A549 (cell line): ENCODE data around the gene ALDH1L1. TPM values are rescaled to one million over a fixed set of nuclear protein-coding genes. Genes with fewer than 3 reads are reported as not detected.

Source experiments
- ATAC-seq, 2 experiments: fragments of 200-7000 bp in 1 of 2; fragments of >200 bp in 1 of 2; cut with Nextera tagmentation in 1 of 2; cut with Tn5 transposase in 1 of 2; 3 replicates each; pipeline versions ENCODE4 v1.8.0 to v1.9.1; 2018 to 2020; ENCODE audit warnings: mild to moderate bottlenecking in 1 of 2, moderate library complexity in 1 of 2
- CTCF ChIA-PET: fragments of 300-600 bp; sonication (Branson Sonifier 250); formaldehyde crosslinking; extraction: SDS; loops from one replicate; lab custom pipeline; 2021; ENCODE audit warnings: antibody characterized with exemption, inconsistent platforms; lab: Yijun Ruan, JAX
- POLR2A ChIA-PET: fragments of 350-600 bp; formaldehyde crosslinking; extraction: SDS; loops from one replicate; lab custom pipeline; 2021; ENCODE audit warnings: antibody characterized with exemption, inconsistent platforms; lab: Yijun Ruan, JAX
- DNase-seq, 2 experiments: peaks; one replicate each; pipeline versions ENCODE4 v3.0.0 to v3.0.0-alpha.2; 2011 to 2016; ENCODE audit warnings: low read depth in 1 of 2, low spot score in 1 of 2
- FAIRE-seq: peaks from 2 replicates; lab custom pipeline; 2011; peaks lifted over from hg19 to GRCh38; lab: Jason Lieb, UNC
- H3K27ac ChIP-seq, 2 experiments: fragments of >200 bp; sonication (Bioruptor Twin); formaldehyde crosslinking; 3 replicates each; pipeline ENCODE4 v1.5.1; 2016 to 2017
- H3K4me1 ChIP-seq: fragments of >200 bp; sonication (Bioruptor Twin); formaldehyde crosslinking; 3 replicates; pipeline ENCODE4 v1.6.1; 2016
- H3K4me2 ChIP-seq: fragments of >200 bp; sonication (Bioruptor Twin); formaldehyde crosslinking; 3 replicates; pipeline ENCODE4 v1.6.1; 2016
- H3K4me3 ChIP-seq: fragments of >200 bp; sonication (Bioruptor Twin); formaldehyde crosslinking; 3 replicates; pipeline ENCODE4 v1.5.1; 2016
- H3K9me3 ChIP-seq: fragments of >200 bp; sonication (Bioruptor Twin); formaldehyde crosslinking; 3 replicates; pipeline ENCODE4 v1.6.1; 2016
- BCL3 ChIP-seq: fragments of >200 bp; sonication (Bioruptor Twin); formaldehyde crosslinking; IDR thresholded peaks from 3 replicates; pipeline ENCODE4 v1.6.1; 2016
- CHD2 ChIP-seq: fragments of 150-350 bp; IDR thresholded peaks from 2 replicates; pipeline ENCODE4 v1.6.1; 2014; ENCODE audit warnings: low read length; ENCODE audit not compliant: partially characterized antibody
- E2F6 ChIP-seq: IDR thresholded peaks from 2 replicates; pipeline ENCODE4 v1.6.1; 2012; ENCODE audit warnings: low read depth, borderline replicate concordance
- EHF ChIP-seq: fragments of 250-450 bp; sonication (Bioruptor Pico); IDR thresholded peaks from 2 replicates; pipeline ENCODE4 v1.5.0; 2020; ENCODE audit warnings: mild to moderate bottlenecking
- ELK1 ChIP-seq: fragments of 150-350 bp; IDR thresholded peaks from 2 replicates; pipeline ENCODE4 v1.6.1; 2014; ENCODE audit warnings: low read depth, mild to moderate bottlenecking, low read length
- FOSL2 ChIP-seq, 2 experiments: fragments of 450-650 bp in 1 of 2; fragments of >200 bp in 1 of 2; sonication (Bioruptor Twin) in 1 of 2; formaldehyde crosslinking; IDR thresholded peaks; 2 replicates each; pipeline versions ENCODE4 v1.5.0 to v1.6.1; 2016 to 2020; ENCODE audit warnings: mild to moderate bottlenecking in 1 of 2, moderate library complexity in 1 of 2
- GATA3 ChIP-seq: IDR thresholded peaks from 2 replicates; pipeline ENCODE4 v1.6.1; 2012; ENCODE audit warnings: borderline replicate concordance
- HOXA7 ChIP-seq: fragments of 250-450 bp; sonication (Bioruptor Pico); IDR thresholded peaks from 2 replicates; pipeline ENCODE4 v1.5.0; 2020; ENCODE audit warnings: mild to moderate bottlenecking, moderate library complexity
- JUN ChIP-seq, 2 experiments: fragments of >200 bp; sonication (Bioruptor Twin); formaldehyde crosslinking; IDR thresholded peaks; 2 replicates in 1 of 2; 3 replicates in 1 of 2; pipeline ENCODE4 v1.6.1; 2016 to 2017
- JUNB ChIP-seq: fragments of >200 bp; sonication (Bioruptor Twin); formaldehyde crosslinking; IDR thresholded peaks from 2 replicates; pipeline ENCODE4 v1.6.1; 2016
- KDM5A ChIP-seq: fragments of 200-600 bp; sonication (generic); IDR thresholded peaks from 2 replicates; pipeline ENCODE4 v1.6.1; 2016; ENCODE audit warnings: antibody characterized with exemption, mild to moderate bottlenecking
- MAX ChIP-seq: IDR thresholded peaks from 2 replicates; pipeline ENCODE4 v1.6.1; 2012
- PHF8 ChIP-seq: fragments of 200-600 bp; sonication (generic); IDR thresholded peaks from 2 replicates; pipeline ENCODE4 v1.6.1; 2016; ENCODE audit warnings: low read depth, mild to moderate bottlenecking, antibody characterized with exemption, moderate library complexity, borderline replicate concordance
- POLR2AphosphoS2 ChIP-seq: conservative IDR thresholded peaks from 2 replicates; pipeline ENCODE4 v1.6.1; 2012; ENCODE audit warnings: low read length, improper control_type of control experiment, inconsistent platforms
- RAD21 ChIP-seq, 2 experiments: fragments of >200 bp in 1 of 2; sonication (Bioruptor Twin) in 1 of 2; formaldehyde crosslinking in 1 of 2; IDR thresholded peaks in 1 of 2; conservative IDR thresholded peaks in 1 of 2; 2 replicates in 1 of 2; 3 replicates in 1 of 2; pipeline ENCODE4 v1.6.1; 2012 to 2018; ENCODE audit warnings: inconsistent platforms in 1 of 2
- RARB ChIP-seq: fragments of 250-450 bp; sonication (Bioruptor Pico); IDR thresholded peaks from 2 replicates; pipeline ENCODE4 v1.8.0; 2021; ENCODE audit warnings: mild to moderate bottlenecking, moderate library complexity
- REST ChIP-seq: fragments of 200-600 bp; sonication (generic); IDR thresholded peaks from 2 replicates; pipeline ENCODE4 v1.6.1; 2016; ENCODE audit warnings: antibody characterized with exemption, mild to moderate bottlenecking, moderate library complexity
- RFX5 ChIP-seq: fragments of 450-650 bp; IDR thresholded peaks from 2 replicates; pipeline ENCODE4 v1.7.1; 2014; ENCODE audit warnings: antibody characterized with exemption, mild to moderate bottlenecking, moderate library complexity
- SREBF2 ChIP-seq: fragments of 450-650 bp; IDR thresholded peaks from 2 replicates; pipeline ENCODE4 v1.6.1; 2014; ENCODE audit warnings: mild to moderate bottlenecking, moderate library complexity
- WGBS: methylation state at CpG from one replicate; pipeline ENCODE4 v1.1.6; 2017; ENCODE audit errors: missing lambda C conversion rate; 5-methylcytosine and 5-hydroxymethylcytosine counted together
- polyA plus RNA-seq, 4 experiments: library from polyadenylated mRNA; depleted of rRNA in 3 of 4; stranded (reverse); fragments of >200 nt; fragmentation: RNase III in 1 of 4; extraction: RNeasy Plus Mini Kit Qiagen cat#74134 plus additional on column Dnase treatment in 1 of 4; gene quantifications; 2 replicates in 3 of 4; 3 replicates in 1 of 4; pipeline ENCODE4 v1.2.3, GENCODE V29; 2011 to 2017

Gene ALDH1L1
- polyA plus RNA-seq, 2 of the 4 experiments (the other 2 are of a cell fraction), result 0.14 to 0.18 TPM

- POLR2A ChIA-PET, result no interaction called here
- Histone ChIP-seq H3K4me3 (no peak overlapping the region), H3K9me3 (no peaks in the 10 kb centered on the region), H3K27ac (no peak overlapping the region), H3K4me2 (no peak overlapping the region), H3K4me1 (no peaks in the 10 kb centered on the region)
- no peak for DNase-seq
- no peak for FAIRE-seq
- 83% methylated on average over 12 of the region's 18 CpGs for WGBS
- ATAC-seq, result no peak
- CTCF ChIA-PET, result interaction anchor here (1.8 kb wide), 1 partner anchor 22 kb away, joined by 9 read pairs; no protein-coding TSS in a partner anchor
- TF ChIP-seq CHD2 (no peak), JUN (IDR thresholded peaks at IDR 0.05) (no peak), JUNB (no peak), PHF8 (no peak), KDM5A (no peak), RFX5 (no peak), HOXA7 (CRISPR knock-in tag) (no peak), REST (no peak), RAD21 (conservative IDR thresholded peaks at IDR 0.05 in 1 of 2, IDR thresholded peaks at IDR 0.05 in 1 of 2) (no peak), ELK1 (no peak), BCL3 (no peak), E2F6 (no peak), FOSL2 (IDR thresholded peaks at IDR 0.05) (no peak), FOSL2 (CRISPR knock-in tag; IDR thresholded peaks at IDR 0.05) (no peak), POLR2AphosphoS2 (no peak), GATA3 (no peak), EHF (CRISPR knock-in tag) (no peak), MAX (no peak), SREBF2 (no peak), RARB (CRISPR knock-in tag) (no peak)
These were observed 68.6 kb downstream of the ALDH1L1 start for GRCh38 chr3:126111566-126112475.
